ENCODE data around the gene NTM. TPM values are rescaled to one million over a fixed set of nuclear protein-coding genes. Genes with fewer than 3 reads are reported as not detected.

NTM gene
- total RNA-seq, 1 donor = 52.2 TPM

DNA sequence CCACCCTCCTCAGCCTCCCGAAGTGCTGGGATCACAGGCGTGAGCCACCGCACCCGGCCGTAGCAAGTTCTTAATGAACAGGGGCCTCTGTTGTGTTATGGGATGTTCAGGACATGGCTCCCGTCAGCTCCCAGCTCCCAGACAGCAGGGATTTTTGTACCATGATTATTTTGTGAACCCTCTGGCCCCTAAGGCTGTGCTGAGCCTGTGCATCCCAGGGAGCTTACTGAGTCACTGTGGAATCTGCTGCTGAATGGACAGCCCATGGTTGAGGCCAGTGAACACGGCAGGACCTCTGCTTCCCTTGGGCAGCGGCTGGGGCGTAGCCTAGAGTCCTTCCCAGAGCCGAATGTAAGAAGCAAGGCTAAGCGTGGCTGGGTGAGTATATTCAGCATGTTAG lies 245.2 kb downstream of the NTM start:
- TF ChIP-seq, protein P1, sequence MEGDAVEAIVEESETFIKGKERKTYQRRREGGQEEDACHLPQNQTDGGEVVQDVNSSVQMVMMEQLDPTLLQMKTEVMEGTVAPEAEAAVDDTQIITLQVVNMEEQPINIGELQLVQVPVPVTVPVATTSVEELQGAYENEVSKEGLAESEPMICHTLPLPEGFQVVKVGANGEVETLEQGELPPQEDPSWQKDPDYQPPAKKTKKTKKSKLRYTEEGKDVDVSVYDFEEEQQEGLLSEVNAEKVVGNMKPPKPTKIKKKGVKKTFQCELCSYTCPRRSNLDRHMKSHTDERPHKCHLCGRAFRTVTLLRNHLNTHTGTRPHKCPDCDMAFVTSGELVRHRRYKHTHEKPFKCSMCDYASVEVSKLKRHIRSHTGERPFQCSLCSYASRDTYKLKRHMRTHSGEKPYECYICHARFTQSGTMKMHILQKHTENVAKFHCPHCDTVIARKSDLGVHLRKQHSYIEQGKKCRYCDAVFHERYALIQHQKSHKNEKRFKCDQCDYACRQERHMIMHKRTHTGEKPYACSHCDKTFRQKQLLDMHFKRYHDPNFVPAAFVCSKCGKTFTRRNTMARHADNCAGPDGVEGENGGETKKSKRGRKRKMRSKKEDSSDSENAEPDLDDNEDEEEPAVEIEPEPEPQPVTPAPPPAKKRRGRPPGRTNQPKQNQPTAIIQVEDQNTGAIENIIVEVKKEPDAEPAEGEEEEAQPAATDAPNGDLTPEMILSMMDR (IDR thresholded peaks at IDR 0.05; ENCODE audit: insufficient read depth, low read length) = no peak
- no peak overlapping the region for H3K4me3 ChIP-seq (ENCODE audit: low read depth, low read length)
- DNase-seq (ENCODE audit: low read depth) = no peak

GRCh38 chr11:131616481-131617140 lies 246.2 kb downstream of the NTM start:
- H3K4me3 ChIP-seq (ENCODE audit: low read depth, low read length) = no peak overlapping the region
- TF ChIP-seq, protein P1 (IDR thresholded peaks at IDR 0.05; ENCODE audit: insufficient read depth, low read length) = no peak
- no peak for DNase-seq (ENCODE audit: low read depth)

- peak; percentile 22 for DNase-seq (ENCODE audit: low read depth)
- no peak overlapping the region for H3K4me3 ChIP-seq (ENCODE audit: low read depth, low read length)
- TF ChIP-seq, protein P1 (IDR thresholded peaks at IDR 0.05; ENCODE audit: insufficient read depth, low read length) = no peak
Observed at GRCh38 chr11:131618201-131618600, 247.8 kb downstream of the NTM start.

DNA sequence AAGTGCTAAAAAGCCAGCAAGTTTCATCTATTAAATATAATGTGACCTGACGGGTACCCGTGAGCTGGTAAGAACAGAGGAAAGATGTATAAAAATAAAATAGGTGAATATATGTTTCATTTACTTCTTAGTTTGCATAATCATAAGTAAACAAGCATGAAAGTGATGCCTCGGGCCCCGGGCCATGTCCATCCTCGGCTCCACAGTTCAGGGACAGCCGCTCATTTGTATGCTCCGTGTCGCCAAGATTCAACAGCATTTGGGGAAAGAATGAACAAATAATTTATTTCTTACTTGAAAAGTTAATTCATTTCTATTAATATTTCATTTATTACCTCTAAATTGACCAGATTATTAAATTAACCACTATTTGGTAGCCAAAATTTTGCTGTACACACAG lies 251.8 kb downstream of the NTM start:
- no peak for DNase-seq (ENCODE audit: low read depth)
- no peak overlapping the region for H3K4me3 ChIP-seq (ENCODE audit: low read depth, low read length)
- TF ChIP-seq, protein P1 (IDR thresholded peaks at IDR 0.05; ENCODE audit: insufficient read depth, low read length) = no peak

DNA sequence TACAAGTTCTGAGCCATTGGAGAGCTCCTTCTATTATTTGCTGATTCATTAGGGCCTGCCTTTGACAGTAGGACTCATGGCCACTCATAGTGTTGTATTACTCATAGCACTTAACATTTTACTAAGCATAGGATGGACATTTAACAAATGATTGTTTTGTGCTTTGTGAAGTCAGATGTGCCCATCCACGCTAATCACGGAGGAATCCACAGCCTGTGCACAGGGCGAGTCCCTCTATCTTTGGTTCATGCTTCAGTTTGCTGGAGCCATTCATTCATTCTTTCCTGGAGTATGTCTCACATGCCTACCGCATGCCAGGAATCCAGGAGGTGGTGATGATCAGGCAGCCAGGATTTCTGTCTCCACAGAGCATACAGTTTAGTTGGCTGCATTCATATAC lies 254.1 kb downstream of the NTM start:
- no peak for DNase-seq (ENCODE audit: low read depth)
- TF ChIP-seq, protein P1 (IDR thresholded peaks at IDR 0.05; ENCODE audit: insufficient read depth, low read length) = no peak
- no peak overlapping the region for H3K4me3 ChIP-seq (ENCODE audit: low read depth, low read length)

- H3K4me3 ChIP-seq (ENCODE audit: low read depth, low read length) = no peak overlapping the region
- TF ChIP-seq, protein P1 (IDR thresholded peaks at IDR 0.05; ENCODE audit: insufficient read depth, low read length) = no peak
- DNase-seq (ENCODE audit: low read depth) = no peak
Observed at GRCh38 chr11:131626788-131627187, 256.4 kb downstream of the NTM start.

DNA sequence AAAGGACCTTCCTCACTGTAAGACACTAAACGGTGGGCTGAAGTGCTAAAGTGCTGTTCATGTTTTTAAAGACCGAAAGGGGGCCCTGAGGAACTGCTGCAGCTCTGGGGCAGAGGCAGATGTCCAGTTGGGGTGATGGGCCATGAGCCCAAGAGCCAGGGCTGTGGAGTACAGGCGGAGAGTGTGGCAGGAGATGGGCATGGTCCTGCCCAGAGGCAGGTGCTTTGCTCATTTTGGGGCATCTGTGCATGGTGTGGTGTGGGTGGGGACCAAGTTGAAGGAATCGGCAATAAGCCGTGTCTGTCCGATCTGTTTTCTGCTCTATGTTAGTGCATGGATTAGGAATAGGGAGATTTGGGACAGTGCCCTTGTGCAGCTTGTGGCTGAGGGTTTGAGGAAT lies 258.3 kb downstream of the NTM start:
- TF ChIP-seq, protein P1 (IDR thresholded peaks at IDR 0.05; ENCODE audit: insufficient read depth, low read length) = no peak
- no peak for DNase-seq (ENCODE audit: low read depth)
- no peak overlapping the region for H3K4me3 ChIP-seq (ENCODE audit: low read depth, low read length)

All from fibroblast of the aortic adventitia (primary cell).